K562 (cell line): ENCODE measurements around the gene SLC6A6. TPM values are rescaled to one million over a fixed set of nuclear protein-coding genes. Genes with fewer than 3 reads are reported as not detected.

ENCODE experiments used
- ASH1L ChIP-seq: fragments of 450-650 bp; IDR thresholded peaks from 2 replicates; pipeline ENCODE4 v1.6.1; 2018; ENCODE audit warnings: borderline replicate concordance, mild to moderate bottlenecking, low read depth; ENCODE audit not compliant: partially characterized antibody
- ATF3 ChIP-seq, 2 experiments: fragments of 450-650 bp in 1 of 2; sonication (generic) in 1 of 2; formaldehyde crosslinking in 1 of 2; IDR thresholded peaks in 1 of 2; conservative IDR thresholded peaks in 1 of 2; 2 replicates each; pipeline versions ENCODE4 v1.6.1 to v1.8.1; 2016 to 2023; ENCODE audit warnings: mild to moderate bottlenecking in 2 of 2, moderate library complexity in 2 of 2, inconsistent platforms in 1 of 2, missing genetic modification reagents in 1 of 2
- ATF7 ChIP-seq: fragments of 450-650 bp; IDR thresholded peaks from 2 replicates; pipeline ENCODE4 v1.7.1; 2014; ENCODE audit warnings: mild to moderate bottlenecking, moderate library complexity
- C11orf30 ChIP-seq: fragments of 450-650 bp; IDR thresholded peaks from 2 replicates; pipeline ENCODE4 v1.6.1; 2016; ENCODE audit warnings: low read depth, mild to moderate bottlenecking
- CEBPB ChIP-seq: fragments of 450-650 bp; IDR thresholded peaks from 2 replicates; pipeline ENCODE4 v1.6.1; 2016; ENCODE audit warnings: missing genetic modification characterization, missing compliant biosample characterization
- E2F6 ChIP-seq, 2 experiments: IDR thresholded peaks; 2 replicates each; pipeline ENCODE4 v1.6.1; 2011; ENCODE audit warnings: borderline replicate concordance in 1 of 2, control low read depth in 1 of 2, low read depth in 1 of 2, low read length in 1 of 2, mild to moderate bottlenecking in 1 of 2, mixed read lengths in 1 of 2, moderate library complexity in 1 of 2; ENCODE audit not compliant: insufficient read depth in 1 of 2, insufficient read length in 1 of 2, poor library complexity in 1 of 2, severe bottlenecking in 1 of 2; ENCODE audit errors: extremely low read depth in 1 of 2
- FOXK2 ChIP-seq, 2 experiments: fragments of 450-650 bp; IDR thresholded peaks in 1 of 2; conservative IDR thresholded peaks in 1 of 2; 2 replicates each; pipeline ENCODE4 v1.6.1; 2016; ENCODE audit warnings: low read depth in 2 of 2, mild to moderate bottlenecking in 1 of 2
- HDAC1 ChIP-seq, 2 experiments: fragments of 450-650 bp; IDR thresholded peaks; 2 replicates each; pipeline ENCODE4 v1.6.1; 2016 to 2017; ENCODE audit warnings: inconsistent platforms in 1 of 2, mild to moderate bottlenecking in 1 of 2, moderate library complexity in 1 of 2
- HDAC2 ChIP-seq: fragments of 450-650 bp; IDR thresholded peaks from 2 replicates; pipeline ENCODE4 v1.6.1; 2016; ENCODE audit warnings: mild to moderate bottlenecking
- HIVEP1 ChIP-seq: fragments of 250-450 bp; sonication (Bioruptor Pico); IDR thresholded peaks from 2 replicates; pipeline ENCODE4 v1.4.0; 2020; ENCODE audit warnings: mild to moderate bottlenecking
- JUN ChIP-seq, 2 experiments: sonication (generic) in 1 of 2; formaldehyde crosslinking in 1 of 2; IDR thresholded peaks; 2 replicates each; pipeline versions ENCODE4 v1.6.1 to v1.8.0; 2012 to 2022; ENCODE audit warnings: borderline replicate concordance in 2 of 2, mild to moderate bottlenecking in 2 of 2, improper control_type of control experiment in 1 of 2, low read depth in 1 of 2, low read length in 1 of 2, missing genetic modification reagents in 1 of 2
- MAFG ChIP-seq: fragments of 450-650 bp; conservative IDR thresholded peaks from 2 replicates; pipeline ENCODE4 v1.6.1; 2016; ENCODE audit warnings: missing genetic modification characterization, missing compliant biosample characterization
- MAFK ChIP-seq: IDR thresholded peaks from 2 replicates; pipeline ENCODE4 v1.6.1; 2011; ENCODE audit warnings: low read length, improper control_type of control experiment
- MAZ ChIP-seq, 2 experiments: fragments of 450-650 bp in 1 of 2; sonication (generic) in 1 of 2; formaldehyde crosslinking; IDR thresholded peaks in 1 of 2; conservative IDR thresholded peaks in 1 of 2; 2 replicates each; pipeline versions ENCODE4 v1.4.0 to v1.5.0; 2020; ENCODE audit warnings: mild to moderate bottlenecking in 1 of 2, missing genetic modification reagents in 1 of 2
- MLX ChIP-seq, 2 experiments: fragments of 450-650 bp in 1 of 2; sonication (generic) in 1 of 2; formaldehyde crosslinking; conservative IDR thresholded peaks; 2 replicates each; pipeline versions ENCODE4 v1.4.0 to v1.8.1; 2020 to 2022; ENCODE audit warnings: mild to moderate bottlenecking in 1 of 2, missing genetic modification reagents in 1 of 2
- MTA3 ChIP-seq: fragments of 450-650 bp; formaldehyde crosslinking; IDR thresholded peaks from 2 replicates; pipeline ENCODE4 v1.6.1; 2017; ENCODE audit warnings: mild to moderate bottlenecking, borderline replicate concordance
- SMARCA5 ChIP-seq: fragments of 450-650 bp; IDR thresholded peaks from 2 replicates; pipeline ENCODE4 v1.6.1; 2016
- SRSF7 ChIP-seq: fragments of 200-400 bp; formaldehyde crosslinking; optimal IDR thresholded peaks from 2 replicates; pipeline ENCODE3; 2017; ENCODE audit warnings: mild to moderate bottlenecking, low read depth, low read length
- TEAD4 ChIP-seq, 2 experiments: sonication (generic) in 1 of 2; formaldehyde crosslinking in 1 of 2; IDR thresholded peaks; 2 replicates each; pipeline versions ENCODE4 v1.6.1 to v1.8.0; 2012 to 2022; ENCODE audit warnings: borderline replicate concordance in 1 of 2, inconsistent platforms in 1 of 2, low read length in 1 of 2, mild to moderate bottlenecking in 1 of 2, missing genetic modification reagents in 1 of 2
- TRIM24 ChIP-seq, 2 experiments: fragments of 450-650 bp; IDR thresholded peaks; 2 replicates each; pipeline ENCODE4 v1.6.1; 2016
- ZNF133 ChIP-seq: fragments of 250-450 bp; sonication (Bioruptor Pico); IDR thresholded peaks from 2 replicates; pipeline ENCODE4 v1.4.0; 2020; ENCODE audit warnings: mild to moderate bottlenecking
- ZNF165 ChIP-seq: fragments of 250-450 bp; sonication (Bioruptor Pico); IDR thresholded peaks from 2 replicates; pipeline ENCODE4 v1.4.0; 2020; ENCODE audit warnings: borderline replicate concordance
- ZNF316 ChIP-seq: fragments of 450-650 bp; IDR thresholded peaks from 2 replicates; pipeline ENCODE4 v1.6.1; 2016
- ZNF668 ChIP-seq: fragments of 250-450 bp; sonication (Bioruptor Pico); IDR thresholded peaks from 2 replicates; pipeline ENCODE4 v1.8.0; 2022; ENCODE audit warnings: mild to moderate bottlenecking, inconsistent platforms
- ZNF707 ChIP-seq: fragments of 250-450 bp; sonication (Bioruptor Pico); conservative IDR thresholded peaks from 2 replicates; pipeline ENCODE4 v1.8.0; 2022; ENCODE audit warnings: inconsistent platforms, mild to moderate bottlenecking, moderate library complexity
- polyA plus RNA-seq, 8 experiments: library from polyadenylated mRNA; depleted of rRNA in 4 of 8; stranded (reverse) in 5 of 8; unstranded in 3 of 8; fragments of >200 nt; fragmentation: Nextera tagmentation in 2 of 8; fragmentation: Illumina TruSeq in 1 of 8; extraction: Ambion mirVana in 2 of 8; extraction: Trizol in 1 of 8; gene quantifications; 2 replicates each; pipeline versions ENCODE4 v1.2.1 to v1.2.3, GENCODE V29; 2011 to 2014; ENCODE audit warnings: inconsistent platforms in 1 of 8, missing spikeins in 1 of 8
- total RNA-seq, 7 experiments: library from RNA; depleted of rRNA in 6 of 7; stranded (reverse); fragments of >200 nt in 6 of 7; fragmentation: Illumina TruSeq in 2 of 7; extraction: Trizol in 2 of 7; gene quantifications; 2 replicates each; pipeline versions ENCODE4 v1.2.1 to v1.2.3, GENCODE V29; 2011 to 2021; ENCODE audit warnings: low replicate concordance in 1 of 7

Gene SLC6A6
- total and polyA plus RNA-seq, 9 of the 15 experiments (the other 6 are each of a cell fraction or from before 2014, with no cell fraction given): 12.3 to 203 (median 93.2) TPM

GRCh38 chr3:14424711-14425580, 22.5 kb downstream of the SLC6A6 start (continued):
- no peak for TF ChIP-seq MTA3
- TF ChIP-seq HDAC1 (IDR thresholded peaks at IDR 0.05): 0 out of 4 replicates have a peak, but pooled peaks of 1 of the 2 experiments have one; percentile 41
- TF ChIP-seq MAZ (CRISPR knock-in tag; conservative IDR thresholded peaks at IDR 0.05 in 1 of 2, IDR thresholded peaks at IDR 0.05 in 1 of 2): peak in 1 of 2 experiments; percentile 11; a peak in 1 of 4 replicates
- no peak for TF ChIP-seq JUN (IDR thresholded peaks at IDR 0.05; ENCODE audit: borderline replicate concordance, low read depth, low read length)
- peak; percentile 32; the same call in 1 of the 2 replicates for TF ChIP-seq JUN (CRISPR knock-in tag; IDR thresholded peaks at IDR 0.05; ENCODE audit: borderline replicate concordance)
- TF ChIP-seq ZNF316: peak; percentile 88
- no peak for TF ChIP-seq HIVEP1 (CRISPR knock-in tag)
- TF ChIP-seq ZNF707 (CRISPR knock-in tag): no peak
- no peak for TF ChIP-seq ZNF668 (CRISPR knock-in tag)
- TF ChIP-seq MAFG (tag): peak; percentile 67
- TF ChIP-seq FOXK2 (conservative IDR thresholded peaks at IDR 0.05 in 1 of 2, IDR thresholded peaks at IDR 0.05 in 1 of 2; ENCODE audit: low read depth in 2 of 2): no peak
- TF ChIP-seq TEAD4 (IDR thresholded peaks at IDR 0.05; ENCODE audit: low read length): 0 out of 2 replicates have a peak, but pooled peaks have one; percentile 3
- no peak for TF ChIP-seq TEAD4 (CRISPR knock-in tag; IDR thresholded peaks at IDR 0.05; ENCODE audit: borderline replicate concordance)
- TF ChIP-seq MLX (CRISPR knock-in tag; conservative IDR thresholded peaks at IDR 0.05): no peak
- peak; percentile 53; the same call in 1 of the 2 replicates for TF ChIP-seq ATF3 (IDR thresholded peaks at IDR 0.05)
- no peak for TF ChIP-seq ATF3 (CRISPR knock-in tag; conservative IDR thresholded peaks at IDR 0.05)
- TF ChIP-seq ASH1L: no peak
- peak in 1 of 2 experiments; percentile 17 for TF ChIP-seq E2F6 (IDR thresholded peaks at IDR 0.05; ENCODE audit: borderline replicate concordance in 1 of 2, extremely low read depth in 1 of 2, insufficient read depth in 1 of 2, insufficient read length in 1 of 2, low read depth in 1 of 2, low read length in 1 of 2, poor library complexity in 1 of 2, severe bottlenecking in 1 of 2)
- TF ChIP-seq ZNF133: no peak
- peak; percentile 87 for TF ChIP-seq SMARCA5
- no peak for TF ChIP-seq SRSF7
- peak in 1 of 2 experiments; percentile 25; a peak in 1 of 4 replicates for TF ChIP-seq TRIM24 (IDR thresholded peaks at IDR 0.05)
- TF ChIP-seq ZNF165 (CRISPR knock-in tag): no peak
- TF ChIP-seq ATF7: no peak
- peak; percentile 53 for TF ChIP-seq CEBPB
- TF ChIP-seq C11orf30: peak; percentile 82
- peak; percentile 66; the same call in 1 of the 2 replicates for TF ChIP-seq MAFK
- TF ChIP-seq HDAC2: peak; percentile 91
